Measurements from ENCODE around the gene SH3BGR. TPM values are rescaled to one million over a fixed set of nuclear protein-coding genes. Genes with fewer than 3 reads are reported as not detected.

SH3BGR gene
- total and polyA plus RNA-seq, 10 of the 15 experiments (the other 5 are each of a cell fraction or from before 2014, with no cell fraction given) = 0.45 to 3.5 (median 1.7) TPM

GRCh38 chr21:39504230-39504629 lies 52.5 kb downstream of the SH3BGR start:
- no peak overlapping the region for H3K4me2 ChIP-seq (ENCODE audit: control insufficient read depth, insufficient read depth)
- ChIA-PET POLR2A (no interaction called here), RAD21 (ENCODE audit: unreplicated experiment) (no interaction called here), SMC1A (ENCODE audit: uncharacterized antibody, unreplicated experiment) (no interaction called here), CTCF (interaction anchor here (2.5 kb wide), 1 partner anchor 14 kb away, joined by 11 read pairs; no protein-coding TSS in a partner anchor)
- no peaks in the 10 kb centered on the region for H3K27me3 ChIP-seq (replicated peaks in 1 of 2; ENCODE audit: control insufficient read depth in 2 of 2, insufficient read depth in 2 of 2, low read length in 1 of 2)
- 26% methylated on average over 6 of the region's 6 CpGs for whole genome bisulfite sequencing (ENCODE audit: insufficient coverage, insufficient replicate concordance, low lambda C conversion rate, missing lambda C conversion rate)
- H3K9me3 ChIP-seq (replicated peaks; ENCODE audit: control insufficient read depth, insufficient read depth, low read length) = no peaks in the 10 kb centered on the region
- H2AFZ ChIP-seq (ENCODE audit: control insufficient read depth, low read depth, low read length) = no peak overlapping the region
- no peak for TF ChIP-seq SIN3A (IDR thresholded peaks at IDR 0.05; ENCODE audit: low read depth, low read length)
- intact Hi-C loops (cut with micrococcal nuclease; ENCODE audit: unreplicated experiment) = no loop called here
- no peaks in the 10 kb centered on the region for H4K20me1 ChIP-seq (ENCODE audit: control insufficient read depth, insufficient read depth)
- no peaks in the 10 kb centered on the region for H3K79me2 ChIP-seq (ENCODE audit: control insufficient read depth, insufficient read depth, low read length)
- no peaks in the 10 kb centered on the region for H3K4me1 ChIP-seq (ENCODE audit: control insufficient read depth, insufficient read depth, low read length)
- H3K36me3 ChIP-seq (ENCODE audit: control insufficient read depth in 2 of 2, insufficient read depth in 2 of 2, low read length in 1 of 2) = no peaks in the 10 kb centered on the region
- ATAC-seq (no peak), DNase-seq (ENCODE audit: low read depth, low spot score) (no peak), FAIRE-seq (no peak)
- no peak overlapping the region for H3K9ac ChIP-seq (ENCODE audit: control insufficient read depth, insufficient read depth, low read length)
- no peak overlapping the region for H3K27ac ChIP-seq (ENCODE audit: control insufficient read depth, insufficient read depth)
- no peak overlapping the region for H3K4me3 ChIP-seq
- BruUV-seq (replicated peaks) = no TSS peak
- in situ Hi-C loops (cut with MboI) = no loop called here

DNA sequence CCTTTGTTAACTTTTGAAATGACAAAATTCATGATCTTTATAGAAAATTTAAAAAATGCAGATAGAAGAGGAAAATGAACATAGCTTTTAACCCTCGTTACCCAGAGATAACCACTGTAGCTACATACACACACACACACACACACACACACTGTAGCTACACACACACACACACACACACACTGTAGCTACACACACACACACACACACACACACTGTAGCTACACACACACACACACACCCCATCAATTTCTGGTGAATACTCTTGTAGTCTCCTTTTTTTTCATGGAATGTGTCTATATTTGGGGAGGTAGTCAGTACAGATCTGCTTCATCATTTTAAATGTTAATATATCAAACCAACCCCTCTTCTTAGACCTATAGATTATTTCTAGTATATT lies 58.5 kb downstream of the SH3BGR start:
- no peaks in the 10 kb centered on the region for H3K79me2 ChIP-seq (ENCODE audit: control insufficient read depth, insufficient read depth, low read length)
- no peaks in the 10 kb centered on the region for H3K4me1 ChIP-seq (ENCODE audit: control insufficient read depth, insufficient read depth, low read length)
- 0% methylated on average over 1 of the region's 1 CpG for WGBS (ENCODE audit: insufficient coverage, insufficient replicate concordance, low lambda C conversion rate, missing lambda C conversion rate)
- no peaks in the 10 kb centered on the region for H3K36me3 ChIP-seq (ENCODE audit: control insufficient read depth in 2 of 2, insufficient read depth in 2 of 2, low read length in 1 of 2)
- H3K27ac ChIP-seq (ENCODE audit: control insufficient read depth, insufficient read depth) = no peak overlapping the region
- ChIA-PET CTCF (no interaction called here), RAD21 (ENCODE audit: unreplicated experiment) (no interaction called here), POLR2A (no interaction called here), SMC1A (ENCODE audit: uncharacterized antibody, unreplicated experiment) (no interaction called here)
- no peak overlapping the region for H3K4me3 ChIP-seq
- no peaks in the 10 kb centered on the region for H3K9me3 ChIP-seq (replicated peaks; ENCODE audit: control insufficient read depth, insufficient read depth, low read length)
- H3K9ac ChIP-seq (ENCODE audit: control insufficient read depth, insufficient read depth, low read length) = no peak overlapping the region
- intact Hi-C loops (cut with micrococcal nuclease; ENCODE audit: unreplicated experiment) (no loop called here), in situ Hi-C loops (cut with MboI) (no loop called here)
- no peak overlapping the region for H2AFZ ChIP-seq (ENCODE audit: control insufficient read depth, low read depth, low read length)
- H3K27me3 ChIP-seq (replicated peaks in 1 of 2; ENCODE audit: control insufficient read depth in 2 of 2, insufficient read depth in 2 of 2, low read length in 1 of 2) = no peaks in the 10 kb centered on the region
- no peak for FAIRE-seq
- ATAC-seq = no peak
- DNase-seq (ENCODE audit: low read depth, low spot score) = no peak
- TF ChIP-seq ETV6 (conservative IDR thresholded peaks at IDR 0.05 in 1 of 2, IDR thresholded peaks at IDR 0.05 in 1 of 2; ENCODE audit: borderline replicate concordance in 1 of 2, low read depth in 1 of 2) (no peak), BMI1 (IDR thresholded peaks at IDR 0.05; ENCODE audit: borderline replicate concordance) (no peak)
- BruUV-seq (replicated peaks) = no TSS peak
- H4K20me1 ChIP-seq (ENCODE audit: control insufficient read depth, insufficient read depth) = no peaks in the 10 kb centered on the region
- no peak overlapping the region for H3K4me2 ChIP-seq (ENCODE audit: control insufficient read depth, insufficient read depth)
